GM18951 (cell line): Measurements from ENCODE around the gene DAAM1.

Experiments used
- POLR2A ChIP-seq: IDR thresholded peaks from 4 replicates; pipeline ENCODE4 v1.6.1; 2011; ENCODE audit warnings: mild to moderate bottlenecking; ENCODE audit not compliant: insufficient read length, insufficient read depth; ENCODE audit errors: extremely low read depth
- in situ Hi-C: fragments of 300-500 bp; cut with MboI; formaldehyde crosslinking; loops from one replicate; pipeline ENCODE4 v1.12.0; 2022; ENCODE audit warnings: low sequenced_read_pairs, mixed read lengths, inconsistent platforms; ENCODE audit not compliant: unreplicated experiment

The DAAM1 gene

DNA sequence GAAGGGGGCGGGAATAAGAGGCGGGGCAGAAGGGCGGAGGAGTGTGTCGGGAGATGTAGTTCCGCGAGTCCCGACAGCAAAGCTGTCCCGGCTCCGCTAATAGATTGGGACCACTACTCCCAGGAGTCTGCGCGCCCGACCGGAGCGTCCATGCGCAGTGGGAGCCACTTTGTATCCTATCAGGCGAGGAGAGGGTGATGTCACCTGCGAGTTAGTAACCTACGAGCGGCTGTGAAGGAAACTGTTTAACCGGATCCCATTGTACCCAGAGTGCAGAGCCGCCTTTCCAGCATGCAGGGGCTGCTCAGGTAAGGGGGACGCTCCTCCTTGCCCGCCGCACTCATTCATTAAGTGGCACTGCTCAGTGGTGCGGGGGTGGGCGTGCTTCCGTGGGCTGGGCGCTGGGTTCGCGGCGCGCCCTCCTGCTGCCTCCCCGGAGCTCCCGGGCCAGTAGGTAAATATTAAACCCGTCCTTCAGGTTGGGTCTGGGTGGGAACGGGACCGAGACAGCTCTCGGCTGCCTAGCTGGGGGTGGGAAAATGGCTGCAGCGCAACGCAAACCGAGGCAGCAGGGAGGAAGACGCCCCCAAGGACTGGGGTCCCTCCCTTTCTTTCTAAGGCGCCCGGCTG is at the start of gene DAAM1:
Gene DAAM1 (plus strand): TSS at position 207 of the 630 bp plus-strand sequence. CDS start 74,811 bp downstream, outside the sequence.
- in situ Hi-C loops, result no loop called here

GRCh38 chr14:59139324-59139723 is 49.1 kb upstream of the DAAM1 start:
- no peak for TF ChIP-seq POLR2A
- in situ Hi-C loops, result no loop called here

More for the DNA sequence above, at the start of gene DAAM1:
- peak; percentile 72 for TF ChIP-seq POLR2A

GRCh38 chr14:59140106-59140843 is 48.2 kb upstream of the DAAM1 start:
- in situ Hi-C loops, result no loop called here
- no peak for TF ChIP-seq POLR2A

DNA sequence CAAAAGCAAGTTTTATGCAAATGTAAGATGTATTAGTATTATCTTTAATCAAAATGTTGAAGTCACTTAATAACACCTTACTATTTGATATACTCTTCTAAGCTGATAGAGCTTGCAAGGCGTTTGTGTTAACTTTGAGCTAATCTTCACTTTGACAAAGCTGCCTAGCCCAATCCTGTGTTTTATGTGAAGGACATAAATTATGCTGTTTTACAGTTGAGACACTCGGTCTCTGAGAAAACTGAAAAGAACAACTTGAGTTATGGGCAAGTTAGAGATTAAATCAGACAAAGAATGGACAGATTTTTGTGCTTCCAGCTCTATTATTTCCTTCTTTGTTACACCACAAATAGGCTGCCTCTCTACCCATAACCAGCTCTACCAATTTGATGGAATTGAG is 42.0 kb upstream of the DAAM1 start:
- in situ Hi-C loops, result no loop called here
- TF ChIP-seq POLR2A, result no peak

DNA sequence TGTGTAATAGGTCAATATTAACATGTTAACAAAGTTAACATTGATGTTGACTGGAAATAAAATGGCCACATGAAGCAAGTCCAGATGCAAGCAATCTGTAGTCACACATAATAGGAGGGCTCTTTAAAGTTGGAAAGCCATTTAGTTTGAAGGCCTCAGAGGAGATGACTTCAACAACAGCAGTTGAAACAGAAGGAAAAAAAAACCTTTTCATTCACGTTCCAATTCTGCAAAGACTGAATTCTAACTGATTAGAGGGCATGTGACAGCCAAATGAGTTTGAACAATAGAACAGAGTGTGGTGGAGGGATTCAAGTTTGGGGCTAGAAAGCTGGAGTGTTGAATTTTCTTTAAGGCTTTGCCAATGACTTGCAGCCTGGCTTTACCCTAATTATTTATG is 41.5 kb upstream of the DAAM1 start:
- in situ Hi-C loops, result no loop called here
- TF ChIP-seq POLR2A, result no peak

GRCh38 chr14:59148334-59148900 is 40.0 kb upstream of the DAAM1 start:
- no peak for TF ChIP-seq POLR2A
- in situ Hi-C loops, result no loop called here

DNA sequence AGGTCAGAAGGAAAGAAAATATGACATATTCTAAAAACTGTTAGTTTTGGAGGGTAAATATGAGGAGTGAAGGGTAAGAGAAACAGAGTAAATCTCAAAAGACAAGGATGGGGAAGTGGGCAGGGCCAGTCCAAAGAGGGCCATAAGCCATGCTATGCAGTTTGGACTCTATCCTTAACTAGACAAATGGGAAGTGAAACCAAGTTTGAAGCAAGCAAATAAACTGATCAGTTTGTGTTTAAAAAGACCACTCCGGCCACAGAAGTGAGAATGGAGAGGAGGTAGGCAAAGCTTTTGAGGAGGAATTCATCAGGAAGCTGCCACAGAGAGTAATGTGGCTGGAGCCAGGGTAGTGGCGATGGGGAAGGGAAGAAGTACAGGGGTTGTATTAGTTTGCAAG is 37.5 kb upstream of the DAAM1 start:
- in situ Hi-C loops, result no loop called here
- no peak for TF ChIP-seq POLR2A

GRCh38 chr14:59154373-59154772 is 34.1 kb upstream of the DAAM1 start:
- TF ChIP-seq POLR2A, result no peak
- in situ Hi-C loops, result no loop called here

- in situ Hi-C loops, result no loop called here
- TF ChIP-seq POLR2A, result no peak
These were observed 32.6 kb upstream of the DAAM1 start for GRCh38 chr14:59155886-59156285.

DNA sequence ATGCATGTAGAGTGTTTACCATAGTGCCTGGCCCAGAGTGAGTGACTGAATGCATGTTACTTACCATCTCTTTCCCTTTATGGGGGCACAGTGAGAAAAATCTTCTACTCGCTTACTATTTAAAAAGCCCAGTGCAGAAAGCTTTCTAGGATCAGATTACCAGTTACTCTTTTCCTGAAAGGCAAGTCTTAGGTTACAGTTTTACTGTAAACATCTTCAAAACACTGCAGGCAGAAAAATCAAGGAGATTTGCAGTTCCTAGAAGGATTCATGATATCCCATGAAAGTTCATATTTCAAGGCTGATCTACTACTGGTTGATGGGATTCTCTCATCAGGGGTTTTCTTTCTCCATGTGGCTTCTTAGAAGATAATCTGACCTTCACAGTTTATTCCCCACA is 29.3 kb upstream of the DAAM1 start:
- no peak for TF ChIP-seq POLR2A
- in situ Hi-C loops, result no loop called here

DNA sequence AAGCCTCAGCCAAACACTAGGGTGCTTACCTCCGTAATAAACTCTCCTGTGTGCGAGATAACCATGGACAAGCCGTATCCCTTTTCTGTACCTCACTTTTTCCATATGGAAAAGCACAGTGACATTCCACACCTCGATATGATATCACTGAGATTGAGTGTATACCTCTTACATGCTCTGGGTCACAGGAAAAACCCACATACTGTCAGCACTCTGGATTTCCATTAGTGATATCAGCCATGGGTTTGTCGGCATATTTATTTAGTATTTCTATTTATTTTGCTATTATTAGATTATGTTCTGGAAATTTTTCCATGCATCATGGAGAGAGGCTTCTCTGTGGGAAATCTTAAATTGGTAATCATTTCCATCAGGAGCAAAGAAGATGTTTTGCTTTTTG is 28.0 kb upstream of the DAAM1 start:
- no peak for TF ChIP-seq POLR2A
- in situ Hi-C loops, result no loop called here

DNA sequence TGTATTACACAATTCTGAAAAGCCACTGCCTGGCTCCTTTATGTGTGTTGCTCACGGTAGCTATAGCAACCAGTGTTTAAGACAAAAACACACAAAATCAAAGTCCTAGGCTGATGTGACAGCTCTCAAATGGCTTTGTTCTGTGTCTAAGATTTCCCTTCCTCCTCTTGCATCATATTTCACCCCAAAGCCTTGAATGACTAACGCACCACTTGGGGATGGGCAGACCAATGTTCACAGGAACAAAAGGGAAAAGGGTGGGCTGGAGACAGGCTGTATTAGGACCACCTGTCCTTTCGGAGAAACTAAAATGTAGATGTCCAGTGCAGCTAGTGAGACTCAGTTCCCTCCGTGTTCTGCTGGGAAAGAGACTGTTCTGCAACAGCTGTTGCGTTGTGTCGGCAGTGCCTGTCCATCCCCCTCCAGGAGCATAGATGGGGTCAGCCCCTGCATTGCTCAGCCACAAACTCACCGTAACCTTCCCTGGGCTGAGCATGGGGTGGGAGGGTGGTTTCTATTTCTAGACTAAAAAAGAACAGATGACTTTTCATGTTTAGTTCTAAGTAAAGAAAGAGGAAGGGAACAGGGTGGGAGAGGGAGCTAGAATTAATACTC is 26.8 kb upstream of the DAAM1 start:
- no peak for TF ChIP-seq POLR2A

DNA sequence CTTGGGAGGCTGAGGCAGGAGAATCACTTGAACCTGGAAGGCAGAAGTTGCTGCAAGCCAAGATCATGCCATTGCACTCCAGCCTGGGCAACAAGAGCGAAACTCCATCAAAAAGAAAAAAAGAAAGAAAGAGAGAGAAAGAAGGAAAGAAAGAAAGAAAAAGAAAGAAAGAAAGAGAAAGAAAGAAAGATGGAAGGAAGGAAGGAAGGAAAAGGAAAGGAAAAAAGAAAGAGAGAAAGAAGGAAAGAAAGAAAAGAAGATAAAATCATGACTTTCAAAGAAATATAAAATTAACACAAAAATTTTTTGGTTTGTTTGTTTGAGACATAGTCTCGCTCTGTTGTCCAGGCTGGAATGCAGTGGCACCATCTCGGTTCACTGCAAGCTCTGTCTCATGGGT is 22.2 kb upstream of the DAAM1 start:
- TF ChIP-seq POLR2A, result no peak
- in situ Hi-C loops, result no loop called here

More for the DNA sequence above, 26.8 kb upstream of the DAAM1 start:
- in situ Hi-C loops, result no loop called here
